HTR-8/SVneo (cell line): ENCODE measurements around the gene CAPN13.

ENCODE experiments used
- DNase-seq: peaks from one replicate; pipeline ENCODE4 v3.0.0; 2011; ENCODE audit warnings: low spot score, mixed read lengths; ENCODE audit not compliant: insufficient read length
- FAIRE-seq: peaks from 2 replicates; lab custom pipeline; 2011; peaks lifted over from hg19 to GRCh38; lab: Jason Lieb, UNC

Gene CAPN13

GRCh38 chr2:30790879-30791278 is 16.4 kb downstream of the CAPN13 start:
- DNase-seq (no peak), FAIRE-seq (no peak)

GRCh38 chr2:30789670-30790210 is 17.5 kb downstream of the CAPN13 start:
- FAIRE-seq (no peak), DNase-seq (no peak)

GRCh38 chr2:30786923-30787685 is 20.1 kb downstream of the CAPN13 start:
- DNase-seq (no peak), FAIRE-seq (no peak)

DNA sequence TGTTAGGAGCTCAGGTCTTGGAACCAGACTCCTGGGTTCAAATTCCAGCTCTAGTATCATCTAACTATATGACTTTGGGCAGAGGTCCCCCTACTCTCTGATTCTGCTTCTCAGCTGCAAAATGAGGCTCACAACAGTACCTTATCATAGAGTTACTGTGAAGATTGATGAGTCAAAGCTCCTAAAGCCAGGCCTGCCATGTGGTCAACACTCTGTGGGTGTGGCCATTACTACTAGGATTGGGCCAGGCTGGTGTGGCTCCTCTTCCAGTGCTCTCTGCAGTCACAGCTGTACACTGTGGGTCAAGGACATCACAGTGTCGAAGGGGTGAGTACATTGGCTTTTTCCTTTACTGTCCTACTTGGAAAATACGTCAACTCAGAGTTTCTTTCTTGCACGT is 22.6 kb downstream of the CAPN13 start:
- no peak for FAIRE-seq
- DNase-seq = no peak

DNA sequence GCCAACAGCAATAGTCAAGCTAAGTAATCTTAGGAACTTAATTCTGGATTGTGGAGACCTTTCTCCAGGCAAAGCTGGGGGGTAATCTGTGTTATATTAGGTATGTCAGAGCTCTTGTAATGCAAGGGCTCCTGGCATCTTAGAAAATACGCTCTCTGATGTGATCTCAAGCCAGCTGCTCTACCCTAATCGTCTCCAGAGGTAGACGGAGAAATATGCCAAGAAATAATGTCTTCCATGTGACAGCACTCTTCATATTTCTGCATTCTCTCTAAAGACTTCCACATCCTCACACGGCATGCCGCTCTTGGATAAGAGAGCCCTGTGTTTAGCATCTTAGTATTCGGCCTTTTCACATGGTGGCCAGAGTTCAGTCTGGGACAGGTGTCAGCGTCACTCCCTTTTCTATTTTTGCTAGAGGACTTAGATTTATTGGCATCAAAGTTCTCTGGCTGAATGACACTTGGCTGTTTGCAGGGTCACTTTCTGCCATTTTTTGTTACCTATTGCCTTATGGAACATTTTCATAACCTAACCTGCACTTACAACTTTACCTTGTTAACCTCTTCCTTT is 25.2 kb downstream of the CAPN13 start:
- no peak for DNase-seq
- FAIRE-seq = no peak

GRCh38 chr2:30781451-30781850 is 25.8 kb downstream of the CAPN13 start:
- no peak for DNase-seq
- no peak for FAIRE-seq

DNA sequence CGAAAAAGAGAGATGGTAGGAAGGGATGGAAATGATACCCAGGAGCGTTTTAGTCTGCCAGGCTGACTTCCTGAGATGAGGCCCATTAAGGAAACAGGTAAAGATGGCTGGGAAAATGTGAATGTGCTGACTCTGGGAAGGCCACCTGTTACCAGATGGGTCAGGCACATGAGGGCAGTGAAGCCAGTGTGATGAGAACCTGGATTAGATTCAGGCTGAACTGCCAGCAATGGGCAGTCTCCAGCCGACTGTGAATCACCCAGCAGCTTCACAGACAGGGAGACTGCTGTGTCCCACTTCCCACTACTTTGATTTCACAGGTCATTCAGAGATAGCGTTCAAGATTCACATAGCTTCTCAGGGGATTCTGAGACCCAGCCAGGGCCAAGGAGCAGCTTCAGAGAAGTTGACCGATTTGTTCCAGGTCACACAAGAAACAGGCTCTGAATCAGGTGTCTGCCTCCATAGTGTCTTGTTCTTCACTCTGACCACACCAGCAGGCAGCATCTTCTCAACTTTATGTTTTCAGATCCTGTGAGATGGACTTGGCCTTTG is 26.4 kb downstream of the CAPN13 start:
- DNase-seq = no peak
- no peak for FAIRE-seq

GRCh38 chr2:30778611-30779010 is 28.6 kb downstream of the CAPN13 start:
- DNase-seq (no peak), FAIRE-seq (no peak)

DNA sequence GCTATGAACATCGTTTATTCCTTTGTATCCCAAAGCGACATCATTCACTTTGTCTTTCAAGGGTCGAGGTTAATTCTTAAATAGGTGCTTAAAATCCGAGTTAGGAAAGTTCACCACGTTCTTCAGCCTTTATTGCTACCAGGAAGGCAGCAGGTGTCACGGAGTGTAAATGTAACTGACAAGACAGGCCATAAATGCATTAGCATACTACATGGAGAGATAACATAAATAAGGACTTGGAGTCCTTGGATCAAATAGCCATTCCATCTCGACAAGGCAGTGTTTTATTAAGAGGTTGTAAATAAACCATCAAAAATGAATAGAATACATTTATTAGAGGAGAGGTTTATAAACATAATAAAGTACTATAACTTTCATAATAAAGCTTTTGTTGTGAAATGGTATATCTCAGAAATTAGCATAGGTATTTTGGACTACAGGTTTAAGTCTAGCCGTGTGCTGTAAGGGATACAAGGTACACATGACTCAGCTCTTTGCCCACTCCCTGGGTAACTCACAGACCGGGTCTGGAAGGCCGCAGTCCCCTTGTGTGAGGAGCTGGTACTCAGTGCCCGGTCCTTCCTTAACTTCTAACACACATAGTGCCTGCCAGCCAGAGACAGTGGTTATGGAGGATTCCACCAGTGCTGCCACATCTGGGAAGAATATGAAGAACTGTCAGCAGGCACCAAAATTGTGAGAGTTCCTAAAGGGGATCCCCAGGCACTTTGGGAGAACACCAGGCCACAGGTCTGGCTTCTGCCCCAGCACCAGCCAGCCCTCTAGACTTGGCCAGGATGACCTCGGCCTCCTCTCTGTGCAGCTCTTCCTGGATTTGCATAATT is 29.4 kb downstream of the CAPN13 start:
- no peak for DNase-seq
- FAIRE-seq = no peak

- no peak for DNase-seq
- FAIRE-seq = no peak
Observed at GRCh38 chr2:30776831-30777635, 30.2 kb downstream of the CAPN13 start.

DNA sequence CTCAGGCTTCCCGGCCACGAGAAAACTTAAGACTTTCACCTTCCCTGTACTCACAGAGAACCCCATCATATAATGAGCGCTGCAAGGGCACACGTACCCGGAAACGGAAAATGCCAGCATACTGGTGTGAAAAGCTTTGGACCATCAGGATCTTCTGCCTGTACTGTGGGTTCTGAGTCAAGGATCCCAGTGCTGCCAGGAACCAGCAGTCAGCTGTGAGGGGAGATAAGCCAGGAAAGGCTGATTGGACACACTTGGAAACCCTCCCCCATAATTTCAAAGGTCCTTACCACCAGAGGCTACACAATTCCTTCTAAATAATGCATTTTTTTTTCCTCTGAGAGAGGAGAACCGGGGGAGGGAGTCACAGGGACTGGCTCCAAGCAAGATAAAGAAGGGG is 31.4 kb downstream of the CAPN13 start:
- FAIRE-seq = no peak
- no peak for DNase-seq

GRCh38 chr2:30772021-30772705 is 35.1 kb downstream of the CAPN13 start:
- DNase-seq (no peak), FAIRE-seq (no peak)

GRCh38 chr2:30770816-30771576 is 36.2 kb downstream of the CAPN13 start:
- DNase-seq (no peak), FAIRE-seq (no peak)

GRCh38 chr2:30769891-30770462 is 37.3 kb downstream of the CAPN13 start:
- FAIRE-seq (no peak), DNase-seq (no peak)

DNA sequence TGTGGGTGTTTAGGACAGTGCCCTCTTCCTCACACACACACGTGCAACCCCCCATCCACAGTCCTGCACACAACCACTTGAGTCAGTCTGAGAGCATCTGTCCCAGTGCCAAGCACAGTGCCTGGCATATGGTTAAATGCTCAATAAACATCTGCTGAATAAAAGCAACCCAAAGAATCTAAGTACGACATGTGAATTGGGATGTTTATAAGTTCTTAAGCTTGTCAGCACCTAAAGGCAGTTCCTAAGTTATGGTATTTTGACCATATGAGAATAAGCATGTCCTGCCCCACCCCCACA is 37.8 kb downstream of the CAPN13 start:
- DNase-seq (no peak), FAIRE-seq (no peak)

DNA sequence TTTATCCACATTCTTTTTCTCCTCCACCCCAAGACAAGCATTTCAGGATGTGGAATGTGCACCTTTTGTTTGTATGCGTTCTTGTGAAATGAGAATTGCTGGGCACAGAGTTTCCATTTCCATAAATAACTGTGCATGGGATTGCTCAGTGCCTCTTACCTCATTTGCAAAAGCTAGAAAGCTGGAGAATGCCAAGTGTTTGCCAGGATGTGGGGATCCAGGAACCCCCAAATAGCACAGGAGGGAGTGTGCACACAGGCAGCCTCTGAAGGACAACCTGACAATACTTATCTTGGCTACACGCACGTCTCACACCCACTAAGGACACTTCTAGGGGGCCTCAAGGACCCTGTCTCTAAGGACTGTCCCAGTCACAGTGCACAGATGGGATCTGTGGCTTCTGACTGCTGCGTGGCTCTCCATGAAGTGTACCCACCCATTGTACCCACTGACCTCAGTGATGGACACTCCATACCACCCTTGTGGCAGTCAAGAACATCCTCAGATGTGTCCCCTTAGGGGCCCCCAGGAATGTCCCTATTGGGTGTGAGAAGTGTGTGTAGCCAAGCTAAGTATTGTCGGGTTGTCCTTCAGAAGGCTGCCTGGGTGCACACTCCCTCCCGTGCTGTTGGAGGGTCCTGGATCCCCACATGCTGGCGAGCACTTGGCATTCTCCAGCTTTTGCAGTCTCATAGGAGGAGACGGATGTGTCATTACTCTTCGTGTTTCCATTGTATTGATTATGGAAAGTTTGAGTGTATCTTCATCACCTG is 38.4 kb downstream of the CAPN13 start:
- FAIRE-seq = no peak
- DNase-seq = no peak

DNA sequence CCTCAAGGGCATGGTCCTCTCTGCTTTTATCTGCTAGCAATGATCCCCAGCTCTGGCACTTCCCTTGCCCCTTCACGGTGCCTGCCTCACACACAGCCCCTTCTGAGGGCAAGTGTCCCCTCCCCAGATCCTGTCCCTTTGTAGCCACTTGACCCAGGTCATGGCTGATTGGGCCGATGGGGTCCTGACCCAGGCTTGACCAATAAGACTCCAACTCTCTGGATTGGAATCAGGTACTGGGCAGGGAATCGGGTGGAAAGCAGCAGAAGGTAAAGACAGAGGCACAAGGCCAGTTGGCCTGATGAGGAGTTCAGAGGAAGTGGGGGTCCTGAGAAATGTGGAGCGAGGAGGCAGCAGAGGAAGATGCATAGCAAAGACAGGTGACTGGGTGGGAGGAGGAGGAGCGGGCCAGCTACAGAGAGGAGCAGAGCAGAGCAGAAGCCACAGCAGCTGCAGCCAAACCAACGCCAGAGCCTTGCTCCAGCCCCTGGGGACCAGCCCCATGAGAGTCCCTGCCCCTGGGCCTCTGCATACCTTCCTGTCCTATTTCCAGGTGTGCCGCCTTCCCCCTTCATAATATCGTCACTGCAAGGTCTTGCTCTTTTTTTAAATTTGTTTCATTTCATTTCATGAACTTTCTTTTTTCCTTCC is 39.1 kb downstream of the CAPN13 start:
- FAIRE-seq = no peak
- no peak for DNase-seq
